GM18867 (cell line): Measurements from ENCODE around the gene HSD3B2.

Source experiments
- ATAC-seq: cut with Tn5 transposase; IDR thresholded peaks from one replicate; pipeline ENCODE4 v1.9.1; 2021; ENCODE audit warnings: mild to moderate bottlenecking, moderate library complexity; ENCODE audit not compliant: unreplicated experiment

HSD3B2 gene

GRCh38 chr1:119396982-119397381 is 18.0 kb upstream of the HSD3B2 start:
- ATAC-seq: no peak

GRCh38 chr1:119397986-119398385 is 17.0 kb upstream of the HSD3B2 start:
- ATAC-seq: no peak

- ATAC-seq: no peak
Observed at GRCh38 chr1:119404736-119405135, 10.2 kb upstream of the HSD3B2 start.

- no peak for ATAC-seq
Observed at GRCh38 chr1:119409731-119410130, 5.2 kb upstream of the HSD3B2 start.

- no peak for ATAC-seq
Observed at GRCh38 chr1:119410961-119411360, 4.0 kb upstream of the HSD3B2 start.

- no peak for ATAC-seq
Observed at GRCh38 chr1:119416006-119416640, 1.2 kb downstream of the HSD3B2 start.

- ATAC-seq: no peak
Observed at GRCh38 chr1:119419109-119419508, 4.2 kb downstream of the HSD3B2 start.

- no peak for ATAC-seq
Observed at GRCh38 chr1:119420638-119421037, 5.7 kb downstream of the HSD3B2 start.

- no peak for ATAC-seq
Observed at GRCh38 chr1:119422631-119423030, 7.7 kb downstream of the HSD3B2 start.

GRCh38 chr1:119428991-119429390 is 14.0 kb downstream of the HSD3B2 start:
- ATAC-seq: no peak

GRCh38 chr1:119429687-119430086 is 14.7 kb downstream of the HSD3B2 start:
- ATAC-seq: no peak

- ATAC-seq: no peak
Observed at GRCh38 chr1:119430486-119430885, 15.5 kb downstream of the HSD3B2 start.

GRCh38 chr1:119431836-119432235 is 16.9 kb downstream of the HSD3B2 start:
- no peak for ATAC-seq

GRCh38 chr1:119435052-119435451 is 20.1 kb downstream of the HSD3B2 start:
- no peak for ATAC-seq

- ATAC-seq: no peak
Observed at GRCh38 chr1:119438761-119439160, 23.8 kb downstream of the HSD3B2 start.

- no peak for ATAC-seq
Observed at GRCh38 chr1:119440721-119441307, 25.9 kb downstream of the HSD3B2 start.

- ATAC-seq: no peak
Observed at GRCh38 chr1:119442756-119443155, 27.8 kb downstream of the HSD3B2 start.

- no peak for ATAC-seq
Observed at GRCh38 chr1:119446321-119446720, 31.4 kb downstream of the HSD3B2 start.

- ATAC-seq: no peak
Observed at GRCh38 chr1:119447344-119448126, 32.6 kb downstream of the HSD3B2 start.

- ATAC-seq: no peak
Observed at GRCh38 chr1:119448127-119448511, 33.2 kb downstream of the HSD3B2 start.

GRCh38 chr1:119449971-119450370 is 35.0 kb downstream of the HSD3B2 start:
- ATAC-seq: no peak

GRCh38 chr1:119451158-119451557 is 36.2 kb downstream of the HSD3B2 start:
- ATAC-seq: no peak
